GM12865 (cell line): Measurements from ENCODE around the gene ST6GAL2.

ENCODE experiments used
- DNase-seq: peaks from one replicate; pipeline ENCODE4 v3.0.0; 2010; ENCODE audit warnings: low read depth
- H3K4me3 ChIP-seq: 2 replicates; pipeline ENCODE4 v1.5.1; 2011; ENCODE audit warnings: mild to moderate bottlenecking, low read depth, low read length, control low read depth
- CTCF ChIP-seq: IDR thresholded peaks from 2 replicates; pipeline ENCODE4 v1.5.1; 2011; ENCODE audit warnings: low read length, control low read depth, low read depth, inconsistent platforms; ENCODE audit not compliant: insufficient read depth; ENCODE audit errors: missing control alignments

ST6GAL2 gene

GRCh38 chr2:106866641-106867040 lies 19.3 kb downstream of the ST6GAL2 start:
- no peak overlapping the region for H3K4me3 ChIP-seq
- no peak for TF ChIP-seq CTCF
- no peak for DNase-seq

- TF ChIP-seq CTCF = no peak
- H3K4me3 ChIP-seq = no peak overlapping the region
- DNase-seq = no peak
These were observed 21.9 kb downstream of the ST6GAL2 start for GRCh38 chr2:106864051-106864450.

GRCh38 chr2:106863387-106863786 lies 22.6 kb downstream of the ST6GAL2 start:
- no peak overlapping the region for H3K4me3 ChIP-seq
- no peak for DNase-seq
- no peak for TF ChIP-seq CTCF

- no peak for TF ChIP-seq CTCF
- H3K4me3 ChIP-seq = no peak overlapping the region
- DNase-seq = no peak
These were observed 26.5 kb downstream of the ST6GAL2 start for GRCh38 chr2:106859498-106859897.

- DNase-seq = no peak
- H3K4me3 ChIP-seq = no peak overlapping the region
- TF ChIP-seq CTCF = no peak
These were observed 27.2 kb downstream of the ST6GAL2 start for GRCh38 chr2:106858810-106859209.

GRCh38 chr2:106857882-106858478 lies 28.0 kb downstream of the ST6GAL2 start:
- no peak for DNase-seq
- no peak overlapping the region for H3K4me3 ChIP-seq
- no peak for TF ChIP-seq CTCF

- no peak for TF ChIP-seq CTCF
- no peak for DNase-seq
- H3K4me3 ChIP-seq = no peak overlapping the region
These were observed 32.3 kb downstream of the ST6GAL2 start for GRCh38 chr2:106853631-106854030.
